ENCODE results near the gene CKS1B. TPM values are rescaled to one million over a fixed set of nuclear protein-coding genes. Genes with fewer than 3 reads are reported as not detected.
A peak's percentile ranks its signal among the peaks of the same experiment; 100 is the strongest.
"Not testable (repeated sequence)": the region's sequence is repeated elsewhere in the genome, so short reads cannot be mapped to it uniquely, and the experiment has no call there.

Gene CKS1B
- total and polyA plus RNA-seq, 4 donors = 19.3 to 58.9 (median 32.2) TPM

DNA sequence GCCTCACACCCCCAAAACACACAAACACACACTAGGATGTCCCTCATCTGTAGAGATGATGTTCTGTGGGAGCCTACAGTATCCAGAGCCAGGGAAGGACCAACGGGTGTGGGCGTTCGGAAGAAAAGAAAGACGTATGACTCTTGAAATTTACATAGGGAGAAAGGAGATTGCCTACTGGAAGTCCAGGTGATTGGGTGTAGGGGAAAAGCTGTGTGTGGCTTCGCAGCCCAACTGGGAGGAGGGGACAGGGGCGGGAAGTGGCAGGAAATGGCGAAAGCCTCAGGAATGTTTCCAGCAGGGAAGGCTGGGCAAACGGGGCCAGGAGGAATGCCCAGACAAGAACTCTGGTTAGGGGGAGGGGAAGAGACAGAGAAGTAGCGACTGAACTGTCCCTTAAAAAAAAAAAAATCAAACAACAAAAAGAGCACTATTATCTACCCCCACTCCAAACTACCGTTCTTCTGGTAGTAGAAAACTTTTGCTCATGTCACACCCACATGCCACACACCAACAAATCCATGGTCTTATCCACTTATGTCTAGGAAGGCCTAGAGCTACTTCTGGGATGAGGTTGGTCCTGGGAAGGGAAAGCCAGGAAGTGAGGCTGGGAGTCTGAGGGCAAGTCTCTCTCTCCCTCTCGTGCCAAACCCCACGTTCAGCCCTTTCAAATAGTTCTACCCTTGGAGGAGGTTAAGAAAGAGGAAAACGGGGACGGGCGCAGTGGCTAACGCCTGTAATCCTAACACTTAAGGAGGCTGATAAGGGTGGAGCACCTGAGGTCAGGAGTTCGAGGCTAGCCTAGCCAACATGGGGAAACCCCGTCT is 1.8 kb upstream of the CKS1B start:
- 11 to 13% methylated on average over 18 of the region's 18 CpGs for WGBS, 2 donors
- Histone ChIP-seq H3K4me3 (ENCODE audit: low read length in 2 of 2) (peak overlapping the region in 1 of 2 donors; percentile 14), H3K9me3 (ENCODE audit: control insufficient read depth, low read length) (no peaks in the 10 kb centered on the region), H3K27ac (ENCODE audit: low read depth in 1 of 2, low read length in 2 of 2) (peak overlapping the region; percentile 72 to 97), H3K36me3 (ENCODE audit: control insufficient read depth in 1 of 2, insufficient read depth in 2 of 2, low read length in 1 of 2) (peaks cover 0 to 2% of the 10 kb centered on the region in 2 donors), H3K4me1 (ENCODE audit: control insufficient read depth in 1 of 2, insufficient read depth in 2 of 2, low read length in 2 of 2) (no peaks in the 10 kb centered on the region), H3K27me3 (ENCODE audit: control insufficient read depth in 1 of 2, insufficient read depth in 2 of 2, low read length in 1 of 2) (no peaks in the 10 kb centered on the region)
- intact Hi-C loops (cut with DNase I) = loop anchor here (1.0 to 10.0 kb wide), 2 partner anchors 30 to 1178 kb away; partner anchors contain the start of gene ZBTB7B (in 1 of the 2)
- no peak for ATAC-seq (ENCODE audit: low FRiP score)
- peak; percentile 90 to 92 for DNase-seq

GRCh38 chr1:154973344-154974101 is 958 bp upstream of the CKS1B start:
- Histone ChIP-seq H3K4me3 (ENCODE audit: low read length in 2 of 2) (peak overlapping the region; percentile 69 to 76), H3K36me3 (ENCODE audit: control insufficient read depth in 1 of 2, insufficient read depth in 2 of 2, low read length in 1 of 2) (no peaks in the 10 kb centered on the region), H3K4me1 (ENCODE audit: control insufficient read depth in 1 of 2, insufficient read depth in 2 of 2, low read length in 2 of 2) (no peaks in the 10 kb centered on the region), H3K27ac (ENCODE audit: low read depth in 1 of 2, low read length in 2 of 2) (peak overlapping the region; percentile 72 to 86), H3K27me3 (ENCODE audit: control insufficient read depth in 1 of 2, insufficient read depth in 2 of 2, low read length in 1 of 2) (no peaks in the 10 kb centered on the region), H3K9me3 (ENCODE audit: control insufficient read depth, low read length) (no peaks in the 10 kb centered on the region)
- intact Hi-C loops (cut with DNase I) = loop anchor here (1.0 to 10.0 kb wide), 2 partner anchors 29 to 1179 kb away; partner anchors contain the start of gene ZBTB7B (in 1 of the 2)
- ATAC-seq (ENCODE audit: low FRiP score) = peak; percentile 73
- peak; percentile 98 to 99 for DNase-seq
- 3 to 4% methylated on average over 36 to 37 of the region's 37 CpGs for WGBS, 2 donors

DNA sequence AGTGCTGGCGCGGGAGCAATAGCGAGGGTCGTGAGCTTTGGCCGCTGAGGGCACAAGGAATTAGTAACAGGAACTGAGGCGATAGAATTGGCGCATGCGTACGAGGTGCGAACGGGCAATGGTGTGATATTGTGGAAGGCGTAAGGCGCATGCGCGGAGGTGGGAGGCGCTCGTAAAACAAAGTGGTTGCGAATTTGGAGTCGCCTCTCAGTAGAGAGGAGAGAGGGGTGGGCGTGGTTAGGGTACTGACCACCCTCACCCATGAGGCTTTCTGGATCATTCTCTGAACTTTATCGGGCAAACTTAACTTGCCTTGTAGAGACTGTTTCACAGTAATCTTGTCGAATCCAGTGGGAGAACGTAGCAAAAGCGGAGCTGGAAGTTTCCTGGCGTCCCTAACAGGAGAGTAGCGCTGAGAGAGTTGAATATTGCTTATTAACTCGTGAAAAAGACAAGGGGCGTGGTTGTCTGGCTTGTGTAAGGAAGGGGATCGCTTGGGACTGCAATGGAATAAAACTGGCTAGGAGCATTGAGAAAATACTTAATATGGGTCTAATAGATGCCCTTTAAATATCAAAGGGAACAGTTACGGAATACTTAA is 427 bp downstream of the CKS1B start:
- ATAC-seq (ENCODE audit: low FRiP score) (peak; percentile 84), DNase-seq (peak; percentile 98)
- Histone ChIP-seq H3K36me3 (ENCODE audit: control insufficient read depth in 1 of 2, insufficient read depth in 2 of 2, low read length in 1 of 2) (no peaks in the 10 kb centered on the region), H3K4me1 (ENCODE audit: control insufficient read depth in 1 of 2, insufficient read depth in 2 of 2, low read length in 2 of 2) (no peaks in the 10 kb centered on the region), H3K27me3 (ENCODE audit: control insufficient read depth in 1 of 2, insufficient read depth in 2 of 2, low read length in 1 of 2) (no peaks in the 10 kb centered on the region), H3K9me3 (ENCODE audit: control insufficient read depth, low read length) (no peaks in the 10 kb centered on the region), H3K4me3 (ENCODE audit: low read length in 2 of 2) (peak overlapping the region; percentile 81 to 89), H3K27ac (ENCODE audit: low read depth in 1 of 2, low read length in 2 of 2) (peak overlapping the region; percentile 15 to 78)
- WGBS, 2 donors = 0 to 1% methylated on average over 30 of the region's 30 CpGs
- intact Hi-C loops (cut with DNase I) = loop anchor here in 1 of 2 donors (10.0 kb wide), 1 partner anchor 1180 kb away; no protein-coding TSS in a partner anchor

DNA sequence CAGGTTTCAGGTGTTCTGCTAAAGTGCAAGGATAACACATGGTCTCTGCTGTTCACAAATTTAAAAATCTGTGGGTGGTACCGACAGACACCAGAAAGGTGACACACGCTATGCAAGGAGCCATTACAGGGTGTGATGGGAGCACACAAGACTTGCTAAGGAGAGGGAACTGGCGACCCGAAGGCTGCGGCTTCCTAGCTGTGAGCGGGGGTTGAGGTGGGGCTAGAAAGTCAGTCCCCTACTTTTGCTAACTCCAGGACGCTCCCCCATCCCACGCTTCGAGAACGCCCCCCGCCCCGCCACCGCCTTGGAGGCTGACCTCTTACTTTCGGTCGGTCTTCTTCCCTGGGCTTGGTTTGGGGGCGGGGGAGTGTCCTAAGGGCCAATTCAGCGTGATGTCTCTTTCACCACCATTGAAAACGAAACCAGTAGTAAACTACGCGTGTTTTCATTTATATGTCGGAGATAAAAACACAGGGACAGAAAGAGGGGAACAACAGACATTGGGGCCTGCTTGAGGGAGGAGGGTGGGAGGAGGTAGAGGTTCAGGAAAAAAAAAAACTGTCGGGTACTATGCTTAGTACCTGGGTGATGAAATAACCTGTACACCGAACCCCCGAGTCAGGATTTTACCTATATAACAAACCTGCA is 1.1 kb downstream of the CKS1B start:
- Histone ChIP-seq H3K36me3 (ENCODE audit: control insufficient read depth in 1 of 2, insufficient read depth in 2 of 2, low read length in 1 of 2) (no peaks in the 10 kb centered on the region), H3K9me3 (ENCODE audit: control insufficient read depth, low read length) (no peaks in the 10 kb centered on the region), H3K27ac (ENCODE audit: low read depth in 1 of 2, low read length in 2 of 2) (peak overlapping the region; percentile 15 to 78), H3K27me3 (ENCODE audit: control insufficient read depth in 1 of 2, insufficient read depth in 2 of 2, low read length in 1 of 2) (no peaks in the 10 kb centered on the region), H3K4me3 (ENCODE audit: low read length in 2 of 2) (peak overlapping the region; percentile 81 to 89), H3K4me1 (ENCODE audit: control insufficient read depth in 1 of 2, insufficient read depth in 2 of 2, low read length in 2 of 2) (no peaks in the 10 kb centered on the region)
- WGBS, 2 donors = 0 to 1% methylated on average over 24 of the region's 24 CpGs
- DNase-seq (peak; percentile 77 to 87), ATAC-seq (ENCODE audit: low FRiP score) (no peak)
- intact Hi-C loops (cut with DNase I) = loop anchor here in 1 of 2 donors (10.0 kb wide), 1 partner anchor 1181 kb away; no protein-coding TSS in a partner anchor

DNA sequence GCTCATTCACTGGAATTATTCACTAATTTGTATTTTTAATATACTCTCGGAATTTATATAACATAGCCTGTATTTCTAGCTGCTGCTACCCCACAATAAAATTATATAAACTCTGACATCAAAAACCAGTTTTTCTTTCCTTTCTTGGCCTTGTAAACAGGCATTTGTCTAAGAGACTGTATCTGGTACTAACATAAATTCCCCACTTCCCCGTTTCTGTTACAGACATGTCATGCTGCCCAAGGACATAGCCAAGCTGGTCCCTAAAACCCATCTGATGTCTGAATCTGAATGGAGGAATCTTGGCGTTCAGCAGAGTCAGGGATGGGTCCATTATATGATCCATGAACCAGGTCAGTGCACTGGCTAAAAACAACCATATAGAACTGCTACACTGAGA is 3.3 kb downstream of the CKS1B start:
- H3K9me3 ChIP-seq (ENCODE audit: control insufficient read depth, low read length); H3K27ac ChIP-seq (ENCODE audit: low read depth in 1 of 2, low read length in 2 of 2); H3K27me3 ChIP-seq (ENCODE audit: control insufficient read depth in 1 of 2, insufficient read depth in 2 of 2, low read length in 1 of 2); ATAC-seq (ENCODE audit: low FRiP score); H3K4me1 ChIP-seq (ENCODE audit: control insufficient read depth in 1 of 2, insufficient read depth in 2 of 2, low read length in 2 of 2); DNase-seq; H3K4me3 ChIP-seq (ENCODE audit: low read length in 2 of 2); H3K36me3 ChIP-seq (ENCODE audit: control insufficient read depth in 1 of 2, insufficient read depth in 2 of 2, low read length in 1 of 2): not testable (repeated sequence)
- 75% methylated on average over 3 of the region's 3 CpGs for WGBS, 2 donors
- intact Hi-C loops (cut with DNase I) = loop anchor here in 1 of 2 donors (10.0 kb wide), 1 partner anchor 1183 kb away; no protein-coding TSS in a partner anchor

- H3K4me3 ChIP-seq (ENCODE audit: low read length in 2 of 2) = no peak overlapping the region
- H3K27me3 ChIP-seq (ENCODE audit: control insufficient read depth in 1 of 2, insufficient read depth in 2 of 2, low read length in 1 of 2) = no peaks in the 10 kb centered on the region
- ATAC-seq (ENCODE audit: low FRiP score) = no peak
- no peak overlapping the region for H3K27ac ChIP-seq (ENCODE audit: low read depth in 1 of 2, low read length in 2 of 2)
- peaks cover 0 to 2% of the 10 kb centered on the region in 2 donors for H3K4me1 ChIP-seq (ENCODE audit: control insufficient read depth in 1 of 2, insufficient read depth in 2 of 2, low read length in 2 of 2)
- intact Hi-C loops (cut with DNase I) = loop anchor here in 1 of 2 donors (10.0 kb wide), 1 partner anchor 1184 kb away; no protein-coding TSS in a partner anchor
- no peaks in the 10 kb centered on the region for H3K9me3 ChIP-seq (ENCODE audit: control insufficient read depth, low read length)
- WGBS, 2 donors = 92 to 93% methylated on average over 3 of the region's 3 CpGs
- no peak for DNase-seq
- H3K36me3 ChIP-seq (ENCODE audit: control insufficient read depth in 1 of 2, insufficient read depth in 2 of 2, low read length in 1 of 2) = no peaks in the 10 kb centered on the region
Observed at GRCh38 chr1:154978360-154978759, 3.9 kb downstream of the CKS1B start.

DNA sequence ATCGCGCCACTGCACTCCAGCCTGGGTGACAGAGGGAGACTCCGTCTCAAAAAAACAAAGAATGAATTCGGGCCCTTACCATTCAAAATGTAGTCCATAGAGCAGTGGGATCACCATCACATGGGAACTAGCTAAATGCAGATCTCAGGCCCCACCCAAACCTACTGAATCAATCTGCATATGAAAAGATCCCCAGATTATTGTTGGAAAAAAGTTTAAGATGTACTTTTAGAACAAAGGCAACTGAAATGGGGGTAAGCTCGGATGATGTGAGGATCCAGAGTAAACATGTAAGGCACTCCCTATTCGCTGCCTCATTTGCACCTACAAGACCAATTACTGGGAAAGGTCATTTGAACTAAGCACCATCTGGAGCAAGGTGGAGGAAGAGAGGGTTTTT is 7.9 kb downstream of the CKS1B start:
- no peaks in the 10 kb centered on the region for H3K36me3 ChIP-seq (ENCODE audit: control insufficient read depth in 1 of 2, insufficient read depth in 2 of 2, low read length in 1 of 2)
- 61 to 65% methylated on average over 6 of the region's 6 CpGs for whole genome bisulfite sequencing, 2 donors
- intact Hi-C loops (cut with DNase I) = no loop called here
- no peak overlapping the region for H3K4me3 ChIP-seq (ENCODE audit: low read length in 2 of 2)
- H3K27me3 ChIP-seq (ENCODE audit: control insufficient read depth in 1 of 2, insufficient read depth in 2 of 2, low read length in 1 of 2) = no peaks in the 10 kb centered on the region
- H3K4me1 ChIP-seq (ENCODE audit: control insufficient read depth in 1 of 2, insufficient read depth in 2 of 2, low read length in 2 of 2) = peaks cover 0 to 2% of the 10 kb centered on the region in 2 donors
- DNase-seq (no peak), ATAC-seq (ENCODE audit: low FRiP score) (no peak)
- H3K27ac ChIP-seq (ENCODE audit: low read depth in 1 of 2, low read length in 2 of 2) = no peak overlapping the region
- H3K9me3 ChIP-seq (ENCODE audit: control insufficient read depth, low read length) = no peaks in the 10 kb centered on the region
